ENCODE results near the gene ITGAX.
"Not testable (repeated sequence)": the region's sequence is repeated elsewhere in the genome, so short reads cannot be mapped to it uniquely, and the experiment has no call there.

The ITGAX gene

GRCh38 chr16:31404353-31405064, 49.5 kb downstream of the ITGAX start:
- no peak for DNase-seq

GRCh38 chr16:31407406-31407805, 52.4 kb downstream of the ITGAX start:
- no peak for DNase-seq

- DNase-seq = no peak
Measured at GRCh38 chr16:31409433-31409832, 54.5 kb downstream of the ITGAX start.

GRCh38 chr16:31410082-31410481, 55.1 kb downstream of the ITGAX start:
- no peak for DNase-seq

GRCh38 chr16:31411024-31411844, 56.3 kb downstream of the ITGAX start:
- no peak for DNase-seq

- no peak for DNase-seq
Measured at GRCh38 chr16:31412750-31413149, 57.8 kb downstream of the ITGAX start.

GRCh38 chr16:31413381-31413780, 58.4 kb downstream of the ITGAX start:
- DNase-seq = no peak

- DNase-seq = no peak
Measured at GRCh38 chr16:31413943-31414342, 59.0 kb downstream of the ITGAX start.

- DNase-seq = no peak
Measured at GRCh38 chr16:31414706-31415105, 59.7 kb downstream of the ITGAX start.

- DNase-seq = no peak
Measured at GRCh38 chr16:31416371-31416770, 61.4 kb downstream of the ITGAX start.

- not testable (repeated sequence) for DNase-seq
Measured at GRCh38 chr16:31417036-31417435, 62.1 kb downstream of the ITGAX start.

- no peak for DNase-seq
Measured at GRCh38 chr16:31417916-31418315, 62.9 kb downstream of the ITGAX start.

- DNase-seq = no peak
Measured at GRCh38 chr16:31420037-31420436, 65.1 kb downstream of the ITGAX start.

GRCh38 chr16:31421587-31421986, 66.6 kb downstream of the ITGAX start:
- no peak for DNase-seq

- no peak for DNase-seq
Measured at GRCh38 chr16:31423241-31423640, 68.3 kb downstream of the ITGAX start.

- no peak for DNase-seq
Measured at GRCh38 chr16:31423801-31424200, 68.8 kb downstream of the ITGAX start.

GRCh38 chr16:31427441-31428278, 72.7 kb downstream of the ITGAX start:
- DNase-seq = peak in 42 of 56 donors; percentile 8 to 73 (median 38)

- no peak for DNase-seq
Measured at GRCh38 chr16:31428279-31428597, 73.3 kb downstream of the ITGAX start, which contains the start of gene COX6A2. Gene COX6A2, minus strand, starts transcription at chr16:31428360. Its CDS starts 35 bp downstream, at chr16:31428325.

- peak in 2 of 56 donors; percentile 2 to 9 for DNase-seq
Measured at GRCh38 chr16:31428638-31429247, 73.8 kb downstream of the ITGAX start.

GRCh38 chr16:31429314-31429713, 74.3 kb downstream of the ITGAX start:
- DNase-seq = no peak

- no peak for DNase-seq
Measured at GRCh38 chr16:31429796-31430195, 74.8 kb downstream of the ITGAX start.
